Fibroblast of lung (primary cell): ENCODE measurements around the gene EPHA10.

Experiments used
- EZH2 ChIP-seq: IDR thresholded peaks from 2 replicates; pipeline ENCODE4 v1.5.1; 2012; ENCODE audit warnings: low read length, control low read depth, mild to moderate bottlenecking; ENCODE audit errors: missing control alignments
- TF ChIP-seq, protein P1 (sequence below), 2 donors: IDR thresholded peaks in 1 of 2; conservative IDR thresholded peaks in 1 of 2; 1 replicate in 1 of 2; 2 replicates in 1 of 2; pipeline ENCODE4 v1.5.1; 2011 to 2012; ENCODE audit warnings: low read length in 2 of 2, control low read depth in 1 of 2, inconsistent platforms in 1 of 2, low read depth in 1 of 2, mild to moderate bottlenecking in 1 of 2

DNA sequence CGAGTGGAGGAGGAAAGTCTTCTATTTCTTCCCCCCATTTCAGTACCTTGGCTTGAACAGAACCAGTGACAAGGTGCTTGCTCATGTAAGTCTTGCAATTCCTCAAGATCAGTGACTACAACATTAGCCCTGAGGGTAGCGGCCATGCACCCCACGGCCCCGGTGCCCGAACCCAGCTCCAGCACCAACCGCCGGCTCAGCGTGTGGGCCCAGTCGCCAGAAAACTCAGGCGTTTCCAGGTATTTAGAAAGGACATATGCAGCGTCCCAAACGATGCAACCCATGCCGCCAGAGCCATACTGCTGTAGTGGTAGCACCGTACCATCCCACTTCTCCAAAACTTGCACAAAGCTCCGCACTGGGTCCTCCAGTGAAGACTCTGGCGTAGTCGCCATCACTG is 17.6 kb upstream of the EPHA10 start:
- TF ChIP-seq, protein P1, sequence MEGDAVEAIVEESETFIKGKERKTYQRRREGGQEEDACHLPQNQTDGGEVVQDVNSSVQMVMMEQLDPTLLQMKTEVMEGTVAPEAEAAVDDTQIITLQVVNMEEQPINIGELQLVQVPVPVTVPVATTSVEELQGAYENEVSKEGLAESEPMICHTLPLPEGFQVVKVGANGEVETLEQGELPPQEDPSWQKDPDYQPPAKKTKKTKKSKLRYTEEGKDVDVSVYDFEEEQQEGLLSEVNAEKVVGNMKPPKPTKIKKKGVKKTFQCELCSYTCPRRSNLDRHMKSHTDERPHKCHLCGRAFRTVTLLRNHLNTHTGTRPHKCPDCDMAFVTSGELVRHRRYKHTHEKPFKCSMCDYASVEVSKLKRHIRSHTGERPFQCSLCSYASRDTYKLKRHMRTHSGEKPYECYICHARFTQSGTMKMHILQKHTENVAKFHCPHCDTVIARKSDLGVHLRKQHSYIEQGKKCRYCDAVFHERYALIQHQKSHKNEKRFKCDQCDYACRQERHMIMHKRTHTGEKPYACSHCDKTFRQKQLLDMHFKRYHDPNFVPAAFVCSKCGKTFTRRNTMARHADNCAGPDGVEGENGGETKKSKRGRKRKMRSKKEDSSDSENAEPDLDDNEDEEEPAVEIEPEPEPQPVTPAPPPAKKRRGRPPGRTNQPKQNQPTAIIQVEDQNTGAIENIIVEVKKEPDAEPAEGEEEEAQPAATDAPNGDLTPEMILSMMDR (conservative IDR thresholded peaks at IDR 0.05 in 1 of 2, IDR thresholded peaks at IDR 0.05 in 1 of 2; ENCODE audit: low read depth in 1 of 2, low read length in 2 of 2), result no peak
- TF ChIP-seq EZH2, result no peak
